Activated effector memory CD4-positive, alpha-beta T cell treated with anti-CD3 and anti-CD28 coated beads, Interleukin-2, amount 50 U/mL, for 16 hours (primary cell): ENCODE results near the gene CCDC183.
"Not testable (repeated sequence)": the region's sequence is repeated elsewhere in the genome, so short reads cannot be mapped to it uniquely, and the experiment has no call there.

Experiments used
- DNase-seq: peaks from one replicate; pipeline ENCODE4 v3.0.0-alpha.2; 2020

The CCDC183 gene

GRCh38 chr9:136826188-136826541 lies 30.0 kb downstream of the CCDC183 start:
- no peak for DNase-seq

- DNase-seq = no peak
Measured at GRCh38 chr9:136826703-136827582, 30.8 kb downstream of the CCDC183 start.

- DNase-seq = no peak
Measured at GRCh38 chr9:136827794-136828473, 31.8 kb downstream of the CCDC183 start.

GRCh38 chr9:136828474-136829140 lies 32.5 kb downstream of the CCDC183 start:
- DNase-seq = no peak

GRCh38 chr9:136829412-136829811 lies 33.3 kb downstream of the CCDC183 start:
- DNase-seq = no peak

GRCh38 chr9:136829981-136830885 lies 34.1 kb downstream of the CCDC183 start:
- no peak for DNase-seq

GRCh38 chr9:136831002-136831719 lies 35.0 kb downstream of the CCDC183 start:
- no peak for DNase-seq

- DNase-seq = no peak
Measured at GRCh38 chr9:136831720-136832104, 35.6 kb downstream of the CCDC183 start.

- DNase-seq = no peak
Measured at GRCh38 chr9:136832581-136832980, 36.4 kb downstream of the CCDC183 start.

- DNase-seq = not testable (repeated sequence)
Measured at GRCh38 chr9:136833381-136834048, 37.4 kb downstream of the CCDC183 start.

- DNase-seq = no peak
Measured at GRCh38 chr9:136835162-136835931, 39.2 kb downstream of the CCDC183 start.

GRCh38 chr9:136835932-136836904 lies 40.1 kb downstream of the CCDC183 start:
- no peak for DNase-seq

- DNase-seq = no peak
Measured at GRCh38 chr9:136837146-136837855, 41.2 kb downstream of the CCDC183 start.

- DNase-seq = not testable (repeated sequence)
Measured at GRCh38 chr9:136837856-136838277, 41.7 kb downstream of the CCDC183 start.

- DNase-seq = no peak
Measured at GRCh38 chr9:136838314-136839228, 42.4 kb downstream of the CCDC183 start.

- no peak for DNase-seq
Measured at GRCh38 chr9:136839229-136840139, 43.3 kb downstream of the CCDC183 start.
